HepG2 (cell line): Measurements from ENCODE around the gene PRSS36. TPM values are rescaled to one million over a fixed set of nuclear protein-coding genes. Genes with fewer than 3 reads are reported as not detected.

ENCODE experiments used
- ATF2 ChIP-seq: sonication (generic); formaldehyde crosslinking; IDR thresholded peaks from 2 replicates; pipeline ENCODE4 v1.4.0; 2020; ENCODE audit warnings: missing genetic modification reagents
- ATF4 ChIP-seq, 2 experiments: fragments of 450-650 bp in 1 of 2; sonication (generic) in 1 of 2; formaldehyde crosslinking; IDR thresholded peaks; 2 replicates each; pipeline versions ENCODE4 v1.5.0 to v1.8.0; 2020 to 2022; ENCODE audit warnings: mild to moderate bottlenecking in 1 of 2, missing genetic modification reagents in 1 of 2
- HDAC2 ChIP-seq: sonication (generic); formaldehyde crosslinking; IDR thresholded peaks from 2 replicates; pipeline ENCODE4 v1.4.0; 2020; ENCODE audit warnings: missing genetic modification reagents
- MED8 ChIP-seq: sonication (generic); formaldehyde crosslinking; IDR thresholded peaks from 2 replicates; pipeline ENCODE4 v1.8.1; 2023; ENCODE audit warnings: mild to moderate bottlenecking, missing genetic modification reagents; ENCODE audit not compliant: insufficient replicate concordance
- NCOA1 ChIP-seq: sonication (generic); formaldehyde crosslinking; IDR thresholded peaks from 2 replicates; pipeline ENCODE4 v1.9.0; 2021; ENCODE audit warnings: missing genetic modification reagents
- NFIC ChIP-seq: IDR thresholded peaks from 2 replicates; pipeline ENCODE4 v1.6.1; 2012; ENCODE audit warnings: mild to moderate bottlenecking, low read length, inconsistent platforms
- SP5 ChIP-seq: IDR thresholded peaks from 2 replicates; pipeline ENCODE4 v1.6.1; 2016; ENCODE audit warnings: low read depth, borderline replicate concordance
- U2AF2 ChIP-seq: fragments of 200-400 bp; formaldehyde crosslinking; IDR thresholded peaks from 2 replicates; pipeline ENCODE4 v1.6.1; 2017; ENCODE audit warnings: low read depth, mild to moderate bottlenecking, low read length
- ZFX ChIP-seq: sonication (generic); formaldehyde crosslinking; IDR thresholded peaks from 2 replicates; pipeline ENCODE4 v1.4.0; 2020; ENCODE audit warnings: mild to moderate bottlenecking, low read depth, missing genetic modification reagents, moderate library complexity
- ZNF264 ChIP-seq: sonication (generic); formaldehyde crosslinking; IDR thresholded peaks from 2 replicates; pipeline ENCODE4 v1.4.0; 2020; ENCODE audit warnings: missing genetic modification reagents
- ZNF280B ChIP-seq: sonication (generic); formaldehyde crosslinking; IDR thresholded peaks from 2 replicates; pipeline ENCODE4 v1.5.0; 2020; ENCODE audit warnings: missing genetic modification reagents, mild to moderate bottlenecking, borderline replicate concordance
- ZNF33B ChIP-seq: sonication (generic); formaldehyde crosslinking; IDR thresholded peaks from 2 replicates; pipeline ENCODE4 v1.5.1; 2020; ENCODE audit warnings: mild to moderate bottlenecking, missing genetic modification reagents
- ZNF362 ChIP-seq: sonication (generic); formaldehyde crosslinking; IDR thresholded peaks from 2 replicates; pipeline ENCODE4 v1.4.0; 2020; ENCODE audit warnings: missing genetic modification reagents, mild to moderate bottlenecking, borderline replicate concordance
- ZNF414 ChIP-seq: sonication (generic); formaldehyde crosslinking; IDR thresholded peaks from 2 replicates; pipeline ENCODE4 v1.5.0; 2020; ENCODE audit warnings: missing genetic modification reagents
- ZNF460 ChIP-seq: sonication (generic); formaldehyde crosslinking; IDR thresholded peaks from 2 replicates; pipeline ENCODE4 v1.5.1; 2020; ENCODE audit warnings: missing genetic modification reagents, mild to moderate bottlenecking, borderline replicate concordance
- ZNF567 ChIP-seq: sonication (generic); formaldehyde crosslinking; IDR thresholded peaks from 2 replicates; pipeline ENCODE4 v1.8.1; 2023; ENCODE audit warnings: mild to moderate bottlenecking, missing genetic modification reagents, borderline replicate concordance
- ZNF580 ChIP-seq: IDR thresholded peaks from 2 replicates; pipeline ENCODE4 v1.6.1; 2016; ENCODE audit warnings: low read depth, borderline replicate concordance
- ZNF589 ChIP-seq: sonication (generic); formaldehyde crosslinking; conservative IDR thresholded peaks from 2 replicates; pipeline ENCODE4 v1.8.0; 2022; ENCODE audit warnings: mild to moderate bottlenecking, moderate library complexity, missing genetic modification reagents
- ZNF766 ChIP-seq: sonication (generic); formaldehyde crosslinking; IDR thresholded peaks from 2 replicates; pipeline ENCODE4 v1.5.0; 2020; ENCODE audit warnings: missing genetic modification reagents, borderline replicate concordance
- ZSCAN21 ChIP-seq: sonication (generic); formaldehyde crosslinking; IDR thresholded peaks from 2 replicates; pipeline ENCODE4 v1.8.0; 2022; ENCODE audit warnings: mild to moderate bottlenecking, missing genetic modification reagents, moderate library complexity, borderline replicate concordance
- polyA plus RNA-seq, 8 experiments: library from polyadenylated mRNA; depleted of rRNA in 3 of 8; stranded (reverse) in 7 of 8; unstranded in 1 of 8; fragments of >200 nt; fragmentation: Illumina TruSeq in 4 of 8; extraction: Trizol in 4 of 8; gene quantifications; 2 replicates each; pipeline versions ENCODE4 v1.2.1 to v1.2.3, GENCODE V29; 2011 to 2016; ENCODE audit warnings: low read depth in 4 of 8, missing spikeins in 1 of 8, mixed read lengths in 1 of 8; ENCODE audit not compliant: insufficient read depth in 1 of 8
- total RNA-seq, 5 experiments: library from RNA; depleted of rRNA; stranded (reverse); fragments of >200 nt; fragmentation: Illumina TruSeq; extraction: Trizol; gene quantifications; 2 replicates each; pipeline ENCODE4 v1.2.3, GENCODE V29; 2016; ENCODE audit warnings: low read depth in 1 of 5

Gene PRSS36
- total and polyA plus RNA-seq, 2 of the 13 experiments (the other 11 are each of a cell fraction or from before 2014, with no cell fraction given) = 1.5 to 2.1 TPM

- TF ChIP-seq ZNF567 = 0 out of 2 replicates have a peak, but pooled peaks have one; percentile 31
- no peak for TF ChIP-seq ZNF580 (CRISPR knock-in tag)
- peak; percentile 42; the same call in 1 of the 2 replicates for TF ChIP-seq HDAC2
- TF ChIP-seq NCOA1 (CRISPR knock-in tag) = no peak
- peak; percentile 16; the same call in 1 of the 2 replicates for TF ChIP-seq ZNF460 (CRISPR knock-in tag)
- no peak for TF ChIP-seq NFIC
- no peak for TF ChIP-seq MED8 (CRISPR knock-in tag)
- TF ChIP-seq ZNF264 = no peak
- TF ChIP-seq ZSCAN21 (CRISPR knock-in tag) = no peak
- TF ChIP-seq ZNF280B (CRISPR knock-in tag) = no peak
- TF ChIP-seq ZNF766 (CRISPR knock-in tag) = no peak
- TF ChIP-seq ZNF362 (CRISPR knock-in tag) = peak; percentile 40; the same call in 1 of the 2 replicates
- no peak for TF ChIP-seq ZNF414 (CRISPR knock-in tag)
- no peak for TF ChIP-seq U2AF2
- TF ChIP-seq ZFX (CRISPR knock-in tag) = peak; percentile 36; the same call in 1 of the 2 replicates
- TF ChIP-seq ATF2 (CRISPR knock-in tag) = no peak
- no peak for TF ChIP-seq ZNF33B
- no peak for TF ChIP-seq ATF4 (CRISPR knock-in tag; IDR thresholded peaks at IDR 0.05)
- no peak for TF ChIP-seq ZNF589 (CRISPR knock-in tag)
- TF ChIP-seq SP5 (CRISPR knock-in tag) = peak; percentile 36; the same call in 1 of the 2 replicates
These were observed 4.4 kb downstream of the PRSS36 start (continued) for GRCh38 chr16:31145398-31145990.
